H1 (cell line): Measurements from ENCODE around the gene SCMH1. TPM values are rescaled to one million over a fixed set of nuclear protein-coding genes. Genes with fewer than 3 reads are reported as not detected.

Source experiments
- CTCF ChIA-PET: fragments of 300-600 bp; sonication (Branson Sonifier 250); formaldehyde crosslinking; loops from one replicate; lab custom pipeline; 2021; ENCODE audit not compliant: partially characterized antibody; lab: Charles Lee
- POLR2A ChIA-PET: fragments of 300-600 bp; sonication (Branson Sonifier 250); formaldehyde crosslinking; loops from one replicate; lab custom pipeline; 2021; ENCODE audit warnings: inconsistent platforms; ENCODE audit not compliant: partially characterized antibody; lab: Charles Lee
- DNase-seq, 2 experiments: peaks; one replicate each; pipeline versions ENCODE4 v3.0.0 to v3.0.0-alpha.2; 2010 to 2022; ENCODE audit warnings: low spot score in 2 of 2, low read depth in 1 of 2, mixed read lengths in 1 of 2
- FAIRE-seq: peaks from 2 replicates; lab custom pipeline; 2011; peaks lifted over from hg19 to GRCh38; lab: Jason Lieb, UNC
- H2AFZ ChIP-seq: 2 replicates; pipeline ENCODE4 v1.8.1; 2012; ENCODE audit warnings: low read length, inconsistent platforms
- H2AK5ac ChIP-seq: 2 replicates; pipeline ENCODE4 v1.6.1; 2013; ENCODE audit warnings: low read depth, low read length
- H2BK120ac ChIP-seq: replicated peaks from 2 replicates; pipeline ENCODE3; 2013; ENCODE audit warnings: low read depth, low read length, inconsistent platforms
- H2BK12ac ChIP-seq: 2 replicates; pipeline ENCODE4 v1.6.1; 2013; ENCODE audit warnings: low read depth, low read length
- H2BK15ac ChIP-seq: 2 replicates; pipeline ENCODE4 v1.6.1; 2013; ENCODE audit warnings: low read length
- H2BK20ac ChIP-seq: 2 replicates; pipeline ENCODE4 v1.6.1; 2013; ENCODE audit warnings: low read length
- H2BK5ac ChIP-seq: 2 replicates; pipeline ENCODE4 v1.6.1; 2013; ENCODE audit warnings: low read depth, low read length
- H3K14ac ChIP-seq: 2 replicates; pipeline ENCODE4 v1.6.1; 2013; ENCODE audit warnings: inconsistent platforms; ENCODE audit not compliant: insufficient read length
- H3K18ac ChIP-seq: 2 replicates; pipeline ENCODE4 v1.6.1; 2013; ENCODE audit warnings: low read length; ENCODE audit errors: extremely low read depth
- H3K23ac ChIP-seq: 2 replicates; pipeline ENCODE4 v1.6.1; 2013; ENCODE audit warnings: inconsistent platforms; ENCODE audit not compliant: insufficient read length
- H3K23me2 ChIP-seq: 2 replicates; pipeline ENCODE4 v1.6.1; 2013; ENCODE audit warnings: low read depth, low read length
- H3K27ac ChIP-seq: 2 replicates; pipeline ENCODE4 v1.6.1; 2011; ENCODE audit warnings: low read depth, low read length, inconsistent platforms
- H3K27me3 ChIP-seq, 4 experiments: replicated peaks in 1 of 4; 1 replicate in 1 of 4; 2 replicates in 3 of 4; pipeline versions ENCODE4 v1.6.1 to v1.8.1; 2011 to 2013; ENCODE audit warnings: low read length in 3 of 4, mild to moderate bottlenecking in 3 of 4, inconsistent platforms in 2 of 4, mixed read lengths in 2 of 4, moderate library complexity in 1 of 4; ENCODE audit not compliant: control insufficient read depth in 3 of 4, insufficient read depth in 3 of 4; ENCODE audit errors: extremely low read depth in 1 of 4
- H3K36me3 ChIP-seq, 4 experiments: 2 replicates each; pipeline versions ENCODE4 v1.6.1 to v1.8.1; 2011 to 2013; ENCODE audit warnings: mild to moderate bottlenecking in 4 of 4, low read length in 3 of 4, moderate library complexity in 2 of 4, control low read depth in 1 of 4, inconsistent platforms in 1 of 4; ENCODE audit not compliant: insufficient read depth in 4 of 4, control insufficient read depth in 2 of 4
- H3K4ac ChIP-seq: replicated peaks from 2 replicates; pipeline ENCODE3; 2013; ENCODE audit warnings: low read length, low read depth, mixed read lengths, inconsistent platforms; ENCODE audit not compliant: insufficient read length
- H3K4me1 ChIP-seq, 4 experiments: replicated peaks in 1 of 4; 1 replicate in 1 of 4; 2 replicates in 3 of 4; pipeline versions ENCODE4 v1.6.1 to v1.8.1; 2011 to 2013; ENCODE audit warnings: low read length in 3 of 4, inconsistent platforms in 2 of 4, mixed read lengths in 1 of 4; ENCODE audit not compliant: insufficient read depth in 4 of 4, control insufficient read depth in 3 of 4
- H3K4me2 ChIP-seq, 2 experiments: 2 replicates each; pipeline versions ENCODE4 v1.6.1 to v1.8.1; 2011 to 2013; ENCODE audit warnings: low read depth in 2 of 2, low read length in 2 of 2, control low read depth in 1 of 2, inconsistent platforms in 1 of 2, mild to moderate bottlenecking in 1 of 2; ENCODE audit not compliant: insufficient read depth in 1 of 2
- H3K4me3 ChIP-seq, 4 experiments: fragments of 200-600, 300-600 bp in 1 of 4; sonication (generic), shearing (Covaris generic), sonication (Bioruptor Twin) in 1 of 4; 2 replicates each; pipeline versions ENCODE4 v1.5.1 to v1.8.1; 2011 to 2016; ENCODE audit warnings: low read length in 4 of 4, low read depth in 3 of 4, control low read depth in 2 of 4, inconsistent platforms in 2 of 4, mild to moderate bottlenecking in 2 of 4, mixed read lengths in 1 of 4, moderate library complexity in 1 of 4; ENCODE audit not compliant: insufficient read depth in 2 of 4; ENCODE audit errors: extremely low read depth in 1 of 4
- H3K56ac ChIP-seq: replicated peaks from 2 replicates; pipeline ENCODE3; 2013; ENCODE audit warnings: low read depth, mild to moderate bottlenecking, mixed read lengths, low read length, inconsistent platforms; ENCODE audit not compliant: insufficient read length
- H3K79me1 ChIP-seq: 2 replicates; pipeline ENCODE4 v1.6.1; 2013; ENCODE audit warnings: low read depth, low read length, control low read depth
- H3K79me2 ChIP-seq, 2 experiments: 2 replicates each; pipeline versions ENCODE4 v1.6.1 to v1.8.1; 2012 to 2013; ENCODE audit warnings: low read length in 2 of 2, mild to moderate bottlenecking in 2 of 2, inconsistent platforms in 1 of 2; ENCODE audit not compliant: insufficient read depth in 2 of 2, control insufficient read depth in 1 of 2
- H3K9ac ChIP-seq, 4 experiments: replicated peaks in 1 of 4; 1 replicate in 1 of 4; 2 replicates in 3 of 4; pipeline versions ENCODE4 v1.6.1 to v1.8.1; 2011 to 2013; ENCODE audit warnings: low read depth in 3 of 4, low read length in 3 of 4, control low read depth in 2 of 4, mild to moderate bottlenecking in 2 of 4, moderate library complexity in 2 of 4, inconsistent platforms in 1 of 4; ENCODE audit errors: extremely low read depth in 1 of 4
- H3K9me3 ChIP-seq, 2 experiments: 2 replicates each; pipeline versions ENCODE4 v1.6.1 to v1.8.1; 2012 to 2013; ENCODE audit warnings: mild to moderate bottlenecking in 2 of 2, moderate library complexity in 2 of 2, control low read depth in 1 of 2, inconsistent platforms in 1 of 2, low read depth in 1 of 2, low read length in 1 of 2, mixed read lengths in 1 of 2; ENCODE audit not compliant: insufficient read depth in 2 of 2
- H4K20me1 ChIP-seq, 2 experiments: replicated peaks in 1 of 2; 2 replicates each; pipeline versions ENCODE3 to v1.8.1; 2011 to 2013; ENCODE audit warnings: inconsistent platforms in 2 of 2, low read length in 2 of 2, mild to moderate bottlenecking in 1 of 2; ENCODE audit not compliant: insufficient read depth in 2 of 2, control insufficient read depth in 1 of 2
- H4K5ac ChIP-seq: 2 replicates; pipeline ENCODE4 v1.6.1; 2013; ENCODE audit warnings: low read length, low read depth, mixed read lengths, inconsistent platforms; ENCODE audit not compliant: insufficient read length
- H4K8ac ChIP-seq: 2 replicates; pipeline ENCODE4 v1.8.0; 2013; ENCODE audit warnings: mild to moderate bottlenecking, moderate library complexity, low read length, inconsistent platforms; ENCODE audit not compliant: insufficient read depth; ENCODE audit errors: extremely low read depth
- H4K91ac ChIP-seq: replicated peaks from 2 replicates; pipeline ENCODE3; 2013; ENCODE audit warnings: low read length, mixed read lengths, inconsistent platforms; ENCODE audit not compliant: insufficient read length
- RAD21 ChIP-seq, 2 experiments: IDR thresholded peaks in 1 of 2; conservative IDR thresholded peaks in 1 of 2; 2 replicates each; pipeline ENCODE4 v1.6.1; 2011; ENCODE audit warnings: low read depth in 2 of 2, low read length in 2 of 2, improper control_type of control experiment in 1 of 2, inconsistent platforms in 1 of 2, mild to moderate bottlenecking in 1 of 2, moderate library complexity in 1 of 2
- WGBS, 2 experiments: shearing (Covaris generic) in 1 of 2; methylation state at CpG; one replicate each; pipeline versions ENCODE4 v1.1.6 to v1.1.7; 2013 to 2015; ENCODE audit warnings: low lambda C conversion rate in 2 of 2, mixed read lengths in 2 of 2, inconsistent platforms in 1 of 2, low coverage in 1 of 2, missing lambda C conversion rate in 1 of 2; ENCODE audit not compliant: insufficient replicate concordance in 2 of 2, insufficient coverage in 1 of 2, insufficient read length in 1 of 2; ENCODE audit errors: extremely low coverage in 1 of 2, missing lambda C conversion rate in 1 of 2; 5-methylcytosine and 5-hydroxymethylcytosine counted together
- polyA plus RNA-seq, 7 experiments: library from polyadenylated mRNA; depleted of rRNA in 3 of 7; stranded (reverse) in 5 of 7; unstranded in 2 of 7; fragments of >200 nt in 5 of 7; fragments of 200-250 nt in 2 of 7; gene quantifications; 1 replicate in 5 of 7; 2 replicates in 1 of 7; 4 replicates in 1 of 7; pipeline versions ENCODE4 v1.2.1 to v1.2.3, GENCODE V29; 2011 to 2013; ENCODE audit warnings: missing spikeins in 2 of 7, mixed read lengths in 2 of 7
- total RNA-seq: library from RNA; stranded (reverse); fragmentation: NEBNext Ultra II Directional; extraction: Animal tissue kit (Norgen Biotek cat#: 25700); gene quantifications from 2 replicates; pipeline ENCODE4 v1.2.1, GENCODE V29; 2021
- TF ChIP-seq, protein P1 (sequence below): IDR thresholded peaks from 2 replicates; pipeline ENCODE4 v1.6.1; 2012; ENCODE audit warnings: inconsistent platforms

SCMH1 gene
- total and polyA plus RNA-seq, 2 of the 8 experiments (the other 6 are each of a cell fraction or from before 2014, with no cell fraction given), result 16.6 to 30.7 TPM

DNA sequence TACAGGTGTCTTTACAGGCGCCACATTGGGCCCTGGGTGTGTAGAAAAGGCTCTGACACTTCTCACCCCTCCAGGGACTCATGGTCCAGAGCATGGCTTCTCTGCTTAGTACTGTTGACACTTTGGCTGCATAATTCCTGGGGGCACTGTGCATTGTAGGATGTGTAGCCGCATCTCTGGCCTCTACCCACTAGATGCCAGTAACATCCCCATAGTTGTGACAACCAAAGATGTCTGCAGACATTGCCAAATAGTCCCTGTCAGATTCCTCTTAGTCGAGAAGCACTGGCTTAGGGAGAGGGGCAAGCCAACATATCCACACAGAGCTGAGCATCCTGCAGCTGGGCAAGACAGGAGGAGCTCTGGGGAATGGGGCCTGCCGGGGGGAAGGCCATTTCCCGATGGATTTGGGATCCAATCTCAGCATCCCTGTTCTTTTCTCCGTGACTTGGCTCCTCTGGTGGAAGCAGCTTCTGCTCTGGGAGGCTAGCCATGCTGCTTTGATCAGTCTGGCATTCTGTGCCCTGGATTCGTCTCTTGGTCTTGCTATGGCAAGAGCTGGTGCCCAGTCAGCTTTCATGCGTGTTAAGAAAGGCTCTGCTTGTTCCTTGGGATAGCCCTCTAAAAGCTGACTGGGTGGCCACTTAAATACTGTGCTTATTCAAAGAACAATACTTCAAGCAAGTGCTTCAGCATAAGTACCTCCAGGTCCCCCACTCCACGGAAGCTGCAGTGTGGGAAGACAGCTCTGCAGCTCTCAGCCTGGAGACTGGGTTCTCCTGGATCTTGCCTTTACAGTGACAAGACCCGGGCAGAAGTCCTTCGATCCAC, 38.3 kb upstream of the SCMH1 start:
- Histone ChIP-seq H3K4ac (no peak overlapping the region), H3K14ac (no peak overlapping the region), H3K27me3 (no peaks in the 10 kb centered on the region), H4K5ac (no peak overlapping the region), H4K20me1 (peaks cover 0 to 2% of the 10 kb centered on the region in 2 experiments)
- CTCF ChIA-PET, result interaction anchor here (0.6 to 14.8 kb wide), 13 partner anchors 9 to 171 kb away, joined by 3 to 213 read pairs (median 4); no protein-coding TSS in a partner anchor
- TF ChIP-seq, protein P1, sequence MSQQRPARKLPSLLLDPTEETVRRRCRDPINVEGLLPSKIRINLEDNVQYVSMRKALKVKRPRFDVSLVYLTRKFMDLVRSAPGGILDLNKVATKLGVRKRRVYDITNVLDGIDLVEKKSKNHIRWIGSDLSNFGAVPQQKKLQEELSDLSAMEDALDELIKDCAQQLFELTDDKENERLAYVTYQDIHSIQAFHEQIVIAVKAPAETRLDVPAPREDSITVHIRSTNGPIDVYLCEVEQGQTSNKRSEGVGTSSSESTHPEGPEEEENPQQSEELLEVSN, result no peak
- TF ChIP-seq RAD21 (IDR thresholded peaks at IDR 0.05 in 1 of 2, conservative IDR thresholded peaks at IDR 0.05 in 1 of 2; ENCODE audit: low read depth in 2 of 2, low read length in 2 of 2), result peak in 1 of 2 experiments; percentile 13; a peak in 1 of 4 replicates
- TF ChIP-seq, all 59 proteins: peak for 1
- Histone ChIP-seq H2AFZ (no peak overlapping the region), H4K8ac (no peak overlapping the region), H2BK15ac (no peak overlapping the region), H2BK5ac (no peak overlapping the region), H3K9ac (no peak overlapping the region), H3K4me3 (no peak overlapping the region), H3K27ac (no peak overlapping the region), H2BK12ac (no peak overlapping the region), H3K9me3 (no peaks in the 10 kb centered on the region), H2BK20ac (no peak overlapping the region), H4K91ac (no peak overlapping the region), H3K18ac (no peak overlapping the region), H2AK5ac (no peak overlapping the region), H3K4me2 (no peak overlapping the region), H3K23ac (no peak overlapping the region), H3K56ac (no peak overlapping the region), H3K23me2 (peaks cover 2% of the 10 kb centered on the region; the same call in 1 of the 2 replicates), H3K79me2 (no peaks in the 10 kb centered on the region), H3K36me3 (no peaks in the 10 kb centered on the region), H3K4me1 (no peaks in the 10 kb centered on the region), H2BK120ac (no peak overlapping the region), H3K79me1 (no peaks in the 10 kb centered on the region)
- DNase-seq, result no peak
- WGBS, 2 experiments, result 84% methylated on average over 11 of the region's 11 CpGs; no CpG with 5 or more reads in 1 of the 2 experiments
- FAIRE-seq, result no peak
- POLR2A ChIA-PET, result no interaction called here
